NB4 (cell line): ENCODE results near the gene ERGIC3.

Experiments used
- CTCF ChIP-seq: IDR thresholded peaks from one replicate; pipeline ENCODE4 v1.5.1; 2012; ENCODE audit warnings: low read depth, low read length
- MYC ChIP-seq: IDR thresholded peaks from 2 replicates; pipeline ENCODE4 v1.6.1; 2011; ENCODE audit warnings: low read depth, low read length
- POLR2A ChIP-seq: IDR thresholded peaks from 2 replicates; pipeline ENCODE4 v1.6.1; 2011; ENCODE audit warnings: mild to moderate bottlenecking; ENCODE audit not compliant: insufficient read length; ENCODE audit errors: extremely low read depth
- TF ChIP-seq, protein P1 (sequence below): IDR thresholded peaks from 2 replicates; pipeline ENCODE4 v1.6.1; 2011; ENCODE audit warnings: low read depth, low read length

- TF ChIP-seq POLR2A = no peak
- TF ChIP-seq MYC = no peak
- TF ChIP-seq CTCF = no peak
- TF ChIP-seq, protein P1, sequence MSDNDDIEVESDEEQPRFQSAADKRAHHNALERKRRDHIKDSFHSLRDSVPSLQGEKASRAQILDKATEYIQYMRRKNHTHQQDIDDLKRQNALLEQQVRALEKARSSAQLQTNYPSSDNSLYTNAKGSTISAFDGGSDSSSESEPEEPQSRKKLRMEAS = no peak
These were observed 2.6 kb downstream of the ERGIC3 start for GRCh38 chr20:35544436-35544835.
